Right atrium auricular region (tissue), 2 donors: ENCODE measurements around the gene CHKA. TPM values are rescaled to one million over a fixed set of nuclear protein-coding genes. Genes with fewer than 3 reads are reported as not detected.
A peak's percentile ranks its signal among the peaks of the same experiment; 100 is the strongest.

ENCODE experiments used
- DNase-seq: peaks from one replicate; pipeline ENCODE4 v3.0.0-alpha.2; 2019; ENCODE audit warnings: low spot score
- H3K27ac ChIP-seq, 2 donors: fragments of 200-600 bp; sonication (generic); 1 replicate in 1 of 2; 2 replicates in 1 of 2; pipeline ENCODE4 v1.5.1; 2016 to 2019
- H3K27me3 ChIP-seq, 2 donors: fragments of 200-600 bp; sonication (generic); one replicate each; pipeline versions ENCODE4 v1.5.1 to v1.6.0; 2017 to 2019
- H3K36me3 ChIP-seq: fragments of 200-600 bp; sonication (generic); one replicate; pipeline ENCODE4 v1.5.1; 2016
- H3K4me1 ChIP-seq, 2 donors: fragments of 200-600 bp; sonication (generic); one replicate each; pipeline versions ENCODE4 v1.5.1 to v1.6.0; 2017 to 2019
- H3K4me3 ChIP-seq, 2 donors: fragments of 200-600 bp; sonication (generic); 1 replicate in 1 of 2; 2 replicates in 1 of 2; pipeline ENCODE4 v1.5.1; 2017 to 2019; ENCODE audit warnings: mild to moderate bottlenecking in 1 of 2, moderate library complexity in 1 of 2
- H3K9me3 ChIP-seq, 2 donors: fragments of 200-600 bp; sonication (generic); one replicate each; pipeline ENCODE4 v1.5.1; 2019
- total RNA-seq, 2 donors: library from RNA; depleted of rRNA; stranded (reverse); fragments of >200 nt; gene quantifications; one replicate each; pipeline ENCODE4 v1.1.0, GENCODE V29; 2016
- TF ChIP-seq, protein P1 (sequence below), 2 donors: fragments of 200-600 bp; sonication (generic); IDR thresholded peaks; one replicate each; pipeline ENCODE4 v1.5.1; 2019; ENCODE audit warnings: antibody characterized with exemption in 2 of 2

The CHKA gene
- total RNA-seq, 2 donors from 2014 or later = 6.1 to 10.3 TPM

DNA sequence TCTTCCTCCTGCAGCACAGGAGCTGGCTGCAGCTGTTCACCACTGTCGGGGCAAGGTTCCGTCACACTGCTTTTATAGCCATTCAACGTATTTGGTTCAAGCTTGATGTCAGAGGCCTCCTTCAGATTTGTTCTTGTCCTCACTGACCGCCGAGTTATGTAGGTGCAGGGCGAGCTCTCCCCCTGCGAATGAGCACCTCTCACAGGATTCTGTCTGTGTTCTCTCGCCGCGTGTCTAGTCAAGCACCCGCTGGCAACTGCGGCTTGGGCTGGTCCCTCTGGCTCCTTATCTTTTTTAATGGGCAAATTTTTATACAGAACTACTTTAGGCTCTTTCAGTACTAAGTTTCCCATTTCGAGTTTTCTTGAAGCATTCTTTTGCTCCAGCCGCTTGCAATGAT lies 37.4 kb upstream of the CHKA start:
- H3K36me3 ChIP-seq = peaks cover 17% of the 10 kb centered on the region
- H3K27ac ChIP-seq = no peak overlapping the region
- H3K27me3 ChIP-seq = no peaks in the 10 kb centered on the region
- H3K4me3 ChIP-seq = no peak overlapping the region
- no peaks in the 10 kb centered on the region for H3K9me3 ChIP-seq
- TF ChIP-seq, protein P1, sequence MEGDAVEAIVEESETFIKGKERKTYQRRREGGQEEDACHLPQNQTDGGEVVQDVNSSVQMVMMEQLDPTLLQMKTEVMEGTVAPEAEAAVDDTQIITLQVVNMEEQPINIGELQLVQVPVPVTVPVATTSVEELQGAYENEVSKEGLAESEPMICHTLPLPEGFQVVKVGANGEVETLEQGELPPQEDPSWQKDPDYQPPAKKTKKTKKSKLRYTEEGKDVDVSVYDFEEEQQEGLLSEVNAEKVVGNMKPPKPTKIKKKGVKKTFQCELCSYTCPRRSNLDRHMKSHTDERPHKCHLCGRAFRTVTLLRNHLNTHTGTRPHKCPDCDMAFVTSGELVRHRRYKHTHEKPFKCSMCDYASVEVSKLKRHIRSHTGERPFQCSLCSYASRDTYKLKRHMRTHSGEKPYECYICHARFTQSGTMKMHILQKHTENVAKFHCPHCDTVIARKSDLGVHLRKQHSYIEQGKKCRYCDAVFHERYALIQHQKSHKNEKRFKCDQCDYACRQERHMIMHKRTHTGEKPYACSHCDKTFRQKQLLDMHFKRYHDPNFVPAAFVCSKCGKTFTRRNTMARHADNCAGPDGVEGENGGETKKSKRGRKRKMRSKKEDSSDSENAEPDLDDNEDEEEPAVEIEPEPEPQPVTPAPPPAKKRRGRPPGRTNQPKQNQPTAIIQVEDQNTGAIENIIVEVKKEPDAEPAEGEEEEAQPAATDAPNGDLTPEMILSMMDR (IDR thresholded peaks at IDR 0.05) = no peak
- H3K4me1 ChIP-seq = no peaks in the 10 kb centered on the region
- no peak for DNase-seq

DNA sequence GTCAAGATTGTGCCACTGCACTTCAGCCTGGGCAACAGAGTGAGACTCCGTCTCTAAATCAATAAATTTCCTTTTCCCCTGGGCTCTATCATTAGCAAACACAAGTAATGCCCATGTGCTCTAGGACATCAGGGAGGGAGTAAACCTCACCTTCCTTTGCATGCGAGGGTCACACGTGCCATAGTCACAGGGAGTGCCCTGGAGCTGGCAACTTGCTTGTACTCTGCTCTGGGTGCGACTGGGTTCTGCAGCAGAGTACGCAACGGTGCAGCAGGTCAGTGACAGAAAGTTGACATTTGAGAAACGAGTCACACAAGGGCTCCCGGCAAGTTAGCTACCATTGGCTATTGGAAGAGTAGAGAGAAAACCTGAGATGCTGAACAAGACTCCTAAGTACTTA lies 32.6 kb upstream of the CHKA start:
- TF ChIP-seq, protein P1 (IDR thresholded peaks at IDR 0.05) = no peak
- no peak overlapping the region for H3K4me3 ChIP-seq
- peaks cover 15% of the 10 kb centered on the region for H3K36me3 ChIP-seq
- no peaks in the 10 kb centered on the region for H3K4me1 ChIP-seq
- H3K27ac ChIP-seq = no peak overlapping the region
- no peak for DNase-seq
- H3K27me3 ChIP-seq = no peaks in the 10 kb centered on the region
- H3K9me3 ChIP-seq = no peaks in the 10 kb centered on the region

DNA sequence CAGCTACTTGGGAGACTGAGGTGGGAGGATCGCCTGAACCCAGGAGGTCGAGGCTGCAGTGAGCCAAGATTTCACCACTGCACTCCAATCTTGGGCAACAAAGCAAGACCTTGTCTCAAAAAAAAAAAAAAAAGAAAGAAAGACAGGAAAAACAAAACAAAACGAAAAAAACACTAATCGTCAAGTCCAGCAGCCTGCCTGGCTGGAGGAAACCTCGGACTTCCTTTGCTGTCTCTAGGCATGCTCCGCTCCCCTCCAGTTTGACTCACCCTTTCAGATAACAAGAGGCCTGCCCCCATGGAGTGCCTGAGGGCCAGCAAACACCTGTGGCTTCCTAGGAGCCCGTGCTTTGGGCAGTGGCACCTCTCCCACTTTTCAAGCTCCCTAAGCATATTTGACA lies 28.8 kb upstream of the CHKA start:
- H3K36me3 ChIP-seq = no peaks in the 10 kb centered on the region
- no peak overlapping the region for H3K27ac ChIP-seq
- H3K27me3 ChIP-seq = no peaks in the 10 kb centered on the region
- no peak overlapping the region for H3K4me3 ChIP-seq
- TF ChIP-seq, protein P1 (IDR thresholded peaks at IDR 0.05) = no peak
- H3K9me3 ChIP-seq = no peaks in the 10 kb centered on the region
- DNase-seq = peak; percentile 77
- peaks cover 0 to 26% of the 10 kb centered on the region in 2 donors for H3K4me1 ChIP-seq

DNA sequence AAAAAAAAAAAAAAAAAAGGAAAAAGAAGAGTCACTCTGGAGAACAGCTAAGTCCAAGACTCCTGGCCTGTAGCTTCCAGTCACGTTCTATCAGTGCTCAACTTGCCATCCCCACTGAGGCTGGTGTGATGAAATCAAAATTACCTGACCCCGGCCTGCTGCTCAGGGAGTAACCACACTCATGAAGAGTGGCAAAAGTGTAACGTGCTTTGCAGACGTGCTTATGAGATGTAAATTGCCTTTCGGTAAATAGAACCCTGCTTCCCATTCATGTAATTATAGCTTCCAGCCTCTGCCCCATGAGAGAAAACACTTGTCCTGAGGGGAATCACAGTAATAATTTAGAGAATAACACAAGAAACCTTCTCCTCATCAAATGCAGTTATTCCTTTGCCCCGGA lies 28.2 kb upstream of the CHKA start:
- TF ChIP-seq, protein P1 (IDR thresholded peaks at IDR 0.05) = no peak
- Histone ChIP-seq H3K27ac (no peak overlapping the region), H3K4me3 (no peak overlapping the region), H3K9me3 (no peaks in the 10 kb centered on the region), H3K36me3 (no peaks in the 10 kb centered on the region), H3K4me1 (peaks cover 0 to 26% of the 10 kb centered on the region in 2 donors), H3K27me3 (no peaks in the 10 kb centered on the region)
- peak; percentile 75 for DNase-seq

DNA sequence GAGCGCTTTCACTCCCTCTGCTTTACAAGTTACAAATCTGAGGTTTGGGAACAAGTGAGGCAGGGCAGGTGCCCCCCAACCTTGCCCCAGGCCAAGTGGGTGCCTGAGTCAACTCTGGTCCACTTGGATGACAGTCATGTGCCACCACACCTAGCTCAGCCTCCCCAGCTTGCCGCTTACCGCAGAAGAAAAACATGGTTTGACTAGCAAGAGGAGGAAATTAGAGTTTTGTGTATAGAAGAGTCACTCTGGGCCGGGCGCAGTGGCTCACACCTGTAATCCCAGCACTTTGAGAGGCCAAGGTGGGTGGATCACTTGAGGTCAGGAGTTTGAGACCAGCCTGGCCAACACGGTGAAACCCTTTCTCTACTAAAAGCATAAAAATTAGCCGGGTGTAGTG lies 27.7 kb upstream of the CHKA start:
- DNase-seq = no peak
- Histone ChIP-seq H3K27me3 (no peaks in the 10 kb centered on the region), H3K9me3 (no peaks in the 10 kb centered on the region), H3K4me1 (peaks cover 0 to 26% of the 10 kb centered on the region in 2 donors), H3K36me3 (no peaks in the 10 kb centered on the region), H3K4me3 (no peak overlapping the region), H3K27ac (no peak overlapping the region)
- TF ChIP-seq, protein P1 (IDR thresholded peaks at IDR 0.05) = no peak

DNA sequence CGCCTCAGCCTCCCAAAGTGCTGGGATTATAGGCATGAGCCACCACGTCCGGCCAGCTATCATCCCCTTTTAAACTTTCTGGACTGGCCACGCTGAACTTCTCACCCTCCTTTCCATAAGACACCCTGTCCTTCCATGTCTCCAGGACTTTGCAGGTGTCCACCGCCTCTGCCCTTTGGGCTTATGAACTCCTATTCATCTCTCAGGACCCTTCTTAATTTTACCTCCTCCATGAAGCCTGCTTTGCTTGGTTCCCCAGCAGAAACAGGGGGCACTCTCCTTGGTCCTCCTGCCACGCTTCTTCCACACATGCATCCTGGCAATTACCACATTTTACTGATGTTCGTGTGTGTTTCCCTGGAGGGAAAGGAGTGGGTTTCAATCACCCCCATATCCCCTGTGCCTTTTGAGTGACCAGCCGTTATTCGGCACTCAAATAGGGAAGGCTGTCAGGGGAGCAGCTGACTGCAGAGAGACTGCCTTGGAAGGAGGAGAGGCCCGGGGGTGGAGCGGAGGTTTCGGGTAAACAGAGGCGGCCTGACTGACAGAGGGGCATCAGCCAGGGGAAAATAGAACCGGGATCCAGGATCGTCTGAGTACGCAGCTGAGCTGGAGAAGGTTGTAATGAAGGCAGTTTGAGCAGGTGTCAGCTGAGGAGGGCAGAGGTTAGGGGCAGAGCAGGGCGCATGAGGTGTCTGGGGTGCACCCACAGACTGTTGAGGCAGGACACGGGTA lies 27.1 kb upstream of the CHKA start:
- DNase-seq = no peak
- peaks cover 0 to 26% of the 10 kb centered on the region in 2 donors for H3K4me1 ChIP-seq
- no peak overlapping the region for H3K27ac ChIP-seq

More for the DNA sequence above, 27.1 kb upstream of the CHKA start:
- H3K27me3 ChIP-seq = no peaks in the 10 kb centered on the region
- H3K4me3 ChIP-seq = no peak overlapping the region
- H3K36me3 ChIP-seq = no peaks in the 10 kb centered on the region
- TF ChIP-seq, protein P1 (IDR thresholded peaks at IDR 0.05) = no peak
- no peaks in the 10 kb centered on the region for H3K9me3 ChIP-seq
